ENCODE results near the gene CAB39L. TPM values are rescaled to one million over a fixed set of nuclear protein-coding genes. Genes with fewer than 3 reads are reported as not detected.

The CAB39L gene
- total and polyA plus RNA-seq, 3 donors from 2014 or later, result 23.2 to 46.9 (median 26.0) TPM

DNA sequence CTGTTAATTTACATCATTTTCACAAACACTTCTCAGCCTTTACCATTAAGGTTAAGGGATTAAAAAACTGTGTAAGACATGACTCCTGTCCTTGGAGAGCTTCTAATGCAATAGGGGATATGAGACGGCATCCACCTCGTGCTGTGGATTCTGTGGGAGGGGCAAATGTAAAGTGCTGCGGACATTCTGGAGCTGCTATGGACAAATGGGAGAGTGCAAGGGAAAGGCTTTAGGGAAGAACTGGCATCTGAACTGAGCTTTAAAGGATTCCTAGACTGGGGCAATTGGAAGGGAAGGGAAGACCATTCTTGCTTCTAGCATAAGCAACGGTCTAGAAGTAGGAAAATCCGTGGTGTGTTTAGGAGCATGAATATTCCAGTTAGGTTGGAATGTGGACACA lies 164.8 kb downstream of the CAB39L start:
- no peak for DNase-seq
- Histone ChIP-seq H3K27me3 (no peaks in the 10 kb centered on the region), H3K27ac (no peak overlapping the region), H3K4me1 (peaks cover 3% of the 10 kb centered on the region), H3K9me3 (no peaks in the 10 kb centered on the region), H3K36me3 (ENCODE audit: low read depth, missing control alignments) (no peaks in the 10 kb centered on the region), H3K4me3 (no peak overlapping the region)
- TF ChIP-seq, protein P1, sequence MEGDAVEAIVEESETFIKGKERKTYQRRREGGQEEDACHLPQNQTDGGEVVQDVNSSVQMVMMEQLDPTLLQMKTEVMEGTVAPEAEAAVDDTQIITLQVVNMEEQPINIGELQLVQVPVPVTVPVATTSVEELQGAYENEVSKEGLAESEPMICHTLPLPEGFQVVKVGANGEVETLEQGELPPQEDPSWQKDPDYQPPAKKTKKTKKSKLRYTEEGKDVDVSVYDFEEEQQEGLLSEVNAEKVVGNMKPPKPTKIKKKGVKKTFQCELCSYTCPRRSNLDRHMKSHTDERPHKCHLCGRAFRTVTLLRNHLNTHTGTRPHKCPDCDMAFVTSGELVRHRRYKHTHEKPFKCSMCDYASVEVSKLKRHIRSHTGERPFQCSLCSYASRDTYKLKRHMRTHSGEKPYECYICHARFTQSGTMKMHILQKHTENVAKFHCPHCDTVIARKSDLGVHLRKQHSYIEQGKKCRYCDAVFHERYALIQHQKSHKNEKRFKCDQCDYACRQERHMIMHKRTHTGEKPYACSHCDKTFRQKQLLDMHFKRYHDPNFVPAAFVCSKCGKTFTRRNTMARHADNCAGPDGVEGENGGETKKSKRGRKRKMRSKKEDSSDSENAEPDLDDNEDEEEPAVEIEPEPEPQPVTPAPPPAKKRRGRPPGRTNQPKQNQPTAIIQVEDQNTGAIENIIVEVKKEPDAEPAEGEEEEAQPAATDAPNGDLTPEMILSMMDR (IDR thresholded peaks at IDR 0.05), result no peak
- TF ChIP-seq POLR2A (IDR thresholded peaks at IDR 0.05), result no peak
- intact Hi-C loops (cut with DNase I; ENCODE audit: low total_unique reads), result no loop called here
- WGBS, 2 donors, result 39 to 63% methylated on average over 5 of the region's 5 CpGs

GRCh38 chr13:49278211-49278610 lies 165.7 kb downstream of the CAB39L start:
- no peaks in the 10 kb centered on the region for H3K27me3 ChIP-seq
- no peaks in the 10 kb centered on the region for H3K36me3 ChIP-seq (ENCODE audit: low read depth, missing control alignments)
- H3K4me1 ChIP-seq, result peaks cover 3% of the 10 kb centered on the region
- intact Hi-C loops (cut with DNase I; ENCODE audit: low total_unique reads), result no loop called here
- 84 to 86% methylated on average over 2 of the region's 2 CpGs for WGBS, 2 donors
- H3K4me3 ChIP-seq, result no peak overlapping the region
- no peak overlapping the region for H3K27ac ChIP-seq
- no peaks in the 10 kb centered on the region for H3K9me3 ChIP-seq
- TF ChIP-seq, protein P1 (IDR thresholded peaks at IDR 0.05), result no peak
- TF ChIP-seq POLR2A (IDR thresholded peaks at IDR 0.05), result no peak
- DNase-seq, result no peak

DNA sequence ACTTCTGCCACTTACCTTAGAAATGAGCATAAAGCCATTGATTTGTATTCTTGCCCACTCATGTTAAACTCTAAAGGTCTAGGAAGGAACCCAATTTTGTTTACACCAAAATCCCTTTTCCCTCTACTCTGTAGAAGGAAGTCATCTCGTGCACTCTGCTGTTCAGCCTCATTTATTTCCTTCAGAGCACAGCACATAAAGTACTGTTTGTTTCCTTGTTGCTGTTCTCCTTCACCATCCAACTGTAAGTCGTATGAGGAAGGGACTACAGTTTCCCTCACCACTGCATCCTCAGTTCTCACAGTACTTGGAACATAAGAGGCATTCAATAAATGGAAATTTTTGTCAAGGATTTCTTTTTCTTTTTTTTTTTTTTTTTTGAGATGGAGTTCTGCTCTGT lies 171.6 kb downstream of the CAB39L start:
- no peak overlapping the region for H3K27ac ChIP-seq
- DNase-seq, result no peak
- TF ChIP-seq, protein P1 (IDR thresholded peaks at IDR 0.05), result no peak
- TF ChIP-seq POLR2A (IDR thresholded peaks at IDR 0.05), result no peak
- WGBS, 2 donors, result 25 to 49% methylated on average over 2 of the region's 2 CpGs
- no peak overlapping the region for H3K4me3 ChIP-seq
- intact Hi-C loops (cut with DNase I; ENCODE audit: low total_unique reads), result no loop called here
- no peaks in the 10 kb centered on the region for H3K27me3 ChIP-seq
- no peaks in the 10 kb centered on the region for H3K9me3 ChIP-seq
- no peaks in the 10 kb centered on the region for H3K36me3 ChIP-seq (ENCODE audit: low read depth, missing control alignments)
- no peaks in the 10 kb centered on the region for H3K4me1 ChIP-seq

- TF ChIP-seq, protein P1 (IDR thresholded peaks at IDR 0.05), result no peak
- no peak for TF ChIP-seq POLR2A (IDR thresholded peaks at IDR 0.05)
- Histone ChIP-seq H3K4me3 (no peak overlapping the region), H3K9me3 (no peaks in the 10 kb centered on the region), H3K27ac (no peak overlapping the region), H3K4me1 (no peaks in the 10 kb centered on the region), H3K36me3 (ENCODE audit: low read depth, missing control alignments) (no peaks in the 10 kb centered on the region), H3K27me3 (no peaks in the 10 kb centered on the region)
- intact Hi-C loops (cut with DNase I; ENCODE audit: low total_unique reads), result no loop called here
- 36 to 39% methylated on average over 1 of the region's 1 CpG for WGBS, 2 donors
- no peak for DNase-seq
These were observed 172.6 kb downstream of the CAB39L start for GRCh38 chr13:49271264-49271663.

DNA sequence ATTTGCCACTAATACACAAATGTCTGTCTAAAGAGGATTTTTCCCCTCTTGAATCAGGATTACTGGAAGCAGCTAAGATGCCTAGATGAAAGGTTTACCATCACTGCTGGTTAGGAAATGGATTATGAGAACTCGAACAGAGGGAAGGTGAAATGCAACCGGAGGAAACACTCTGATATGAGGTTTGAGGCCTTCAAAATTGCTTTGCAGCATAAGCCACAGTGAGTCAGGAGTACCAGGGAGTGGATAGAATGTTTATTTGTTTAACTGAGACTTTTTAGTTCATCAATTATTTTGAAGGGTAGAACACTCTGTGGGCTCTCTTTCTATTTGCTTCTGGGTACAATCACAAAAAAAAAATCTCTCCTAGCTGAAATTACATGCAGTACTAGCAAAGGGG lies 178.0 kb downstream of the CAB39L start:
- WGBS, 2 donors, result 75 to 85% methylated on average over 2 of the region's 2 CpGs
- no peak overlapping the region for H3K4me3 ChIP-seq
- H3K27ac ChIP-seq, result no peak overlapping the region
- H3K27me3 ChIP-seq, result no peaks in the 10 kb centered on the region
- TF ChIP-seq, protein P1 (IDR thresholded peaks at IDR 0.05), result no peak
- TF ChIP-seq POLR2A (IDR thresholded peaks at IDR 0.05), result no peak
- intact Hi-C loops (cut with DNase I; ENCODE audit: low total_unique reads), result no loop called here
- DNase-seq, result no peak
- H3K4me1 ChIP-seq, result no peaks in the 10 kb centered on the region
- no peaks in the 10 kb centered on the region for H3K9me3 ChIP-seq
- no peaks in the 10 kb centered on the region for H3K36me3 ChIP-seq (ENCODE audit: low read depth, missing control alignments)
